Adrenal gland (tissue), 5 donors: ENCODE measurements around the gene MACO1.

Experiments
- CTCF ChIP-seq, 6 experiments: fragments of 450-650 bp in 4 of 6; fragments of 200-600 bp in 2 of 6; sonication (generic) in 1 of 6; IDR thresholded peaks; 1 replicate in 5 of 6; 2 replicates in 1 of 6; pipeline versions ENCODE4 v1.5.1 to v1.8.0; 2016 to 2021; ENCODE audit warnings: antibody characterized with exemption in 6 of 6, mild to moderate bottlenecking in 2 of 6, moderate library complexity in 1 of 6
- POLR2A ChIP-seq, 2 donors: fragments of 450-650 bp; IDR thresholded peaks; one replicate each; pipeline ENCODE4 v1.6.1; 2017; ENCODE audit warnings: antibody characterized with exemption in 2 of 2, mild to moderate bottlenecking in 2 of 2, moderate library complexity in 1 of 2
- donor health status: DM: no; HTN: no; CAD: no.

- TF ChIP-seq CTCF (IDR thresholded peaks at IDR 0.05) (no peak), POLR2A (IDR thresholded peaks at IDR 0.05) (no peak)
Measured at GRCh38 chr1:25431955-25432719, 1.4 kb downstream of the MACO1 start.
